HG03354 (cell line): ENCODE data around the gene SIAH3.

Source experiments
- ATAC-seq: cut with Tn5 transposase; IDR thresholded peaks from one replicate; pipeline ENCODE4 v1.9.1; 2021; ENCODE audit warnings: mild to moderate bottlenecking; ENCODE audit not compliant: unreplicated experiment, poor library complexity, severe bottlenecking

The SIAH3 gene

GRCh38 chr13:45751885-45752284, 99.7 kb downstream of the SIAH3 start:
- ATAC-seq: no peak

GRCh38 chr13:45750566-45750965, 101.0 kb downstream of the SIAH3 start:
- ATAC-seq: no peak

GRCh38 chr13:45748941-45749759, 102.4 kb downstream of the SIAH3 start:
- ATAC-seq: no peak

GRCh38 chr13:45747071-45747470, 104.5 kb downstream of the SIAH3 start:
- ATAC-seq: no peak

GRCh38 chr13:45744979-45745378, 106.6 kb downstream of the SIAH3 start:
- no peak for ATAC-seq

GRCh38 chr13:45742985-45743384, 108.6 kb downstream of the SIAH3 start:
- ATAC-seq: no peak

GRCh38 chr13:45737571-45738017, 114.0 kb downstream of the SIAH3 start:
- no peak for ATAC-seq

- no peak for ATAC-seq
Observed at GRCh38 chr13:45733361-45733760, 118.2 kb downstream of the SIAH3 start.

GRCh38 chr13:45732916-45733315, 118.6 kb downstream of the SIAH3 start:
- no peak for ATAC-seq

- ATAC-seq: no peak
Observed at GRCh38 chr13:45731455-45731854, 120.1 kb downstream of the SIAH3 start.

GRCh38 chr13:45728759-45729158, 122.8 kb downstream of the SIAH3 start:
- no peak for ATAC-seq
